ENCODE data around the gene SECISBP2L. TPM values are rescaled to one million over a fixed set of nuclear protein-coding genes. Genes with fewer than 3 reads are reported as not detected.
A peak's percentile ranks its signal among the peaks of the same experiment; 100 is the strongest.

Gene SECISBP2L
- total RNA-seq, 2 experiments from 2014 or later = 18.5 to 19.6 TPM

DNA sequence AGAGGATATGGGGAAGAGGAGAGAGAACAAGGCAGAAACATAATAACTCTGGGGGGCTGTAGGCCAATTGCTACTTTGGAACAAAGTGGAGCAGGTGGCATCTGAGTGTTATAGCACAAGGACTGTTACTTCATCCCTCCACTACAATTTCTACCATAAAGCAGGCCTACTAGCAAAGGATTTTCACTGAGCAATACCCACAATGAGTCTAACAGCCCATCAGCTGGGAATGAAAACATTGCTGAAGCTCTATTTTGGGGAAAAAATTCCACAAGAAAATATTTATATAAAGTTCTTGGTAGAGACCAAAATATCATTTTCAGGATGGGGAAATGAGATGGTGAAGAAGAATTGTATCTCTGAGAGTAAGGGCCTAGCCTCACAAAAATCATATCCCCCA is 78.9 kb downstream of the SECISBP2L start:
- Mint-ChIP-seq H3K4me1 (peaks cover 43% of the 10 kb centered on the region), H3K27me3 (peaks cover 76% of the 10 kb centered on the region), H3K4me3 (peak overlapping the region; percentile 43), H3K9me3 (peaks cover 2% of the 10 kb centered on the region), H3K27ac (peak overlapping the region; percentile 91), H3K36me3 (peaks cover 9% of the 10 kb centered on the region)
- DNase-seq = no peak

DNA sequence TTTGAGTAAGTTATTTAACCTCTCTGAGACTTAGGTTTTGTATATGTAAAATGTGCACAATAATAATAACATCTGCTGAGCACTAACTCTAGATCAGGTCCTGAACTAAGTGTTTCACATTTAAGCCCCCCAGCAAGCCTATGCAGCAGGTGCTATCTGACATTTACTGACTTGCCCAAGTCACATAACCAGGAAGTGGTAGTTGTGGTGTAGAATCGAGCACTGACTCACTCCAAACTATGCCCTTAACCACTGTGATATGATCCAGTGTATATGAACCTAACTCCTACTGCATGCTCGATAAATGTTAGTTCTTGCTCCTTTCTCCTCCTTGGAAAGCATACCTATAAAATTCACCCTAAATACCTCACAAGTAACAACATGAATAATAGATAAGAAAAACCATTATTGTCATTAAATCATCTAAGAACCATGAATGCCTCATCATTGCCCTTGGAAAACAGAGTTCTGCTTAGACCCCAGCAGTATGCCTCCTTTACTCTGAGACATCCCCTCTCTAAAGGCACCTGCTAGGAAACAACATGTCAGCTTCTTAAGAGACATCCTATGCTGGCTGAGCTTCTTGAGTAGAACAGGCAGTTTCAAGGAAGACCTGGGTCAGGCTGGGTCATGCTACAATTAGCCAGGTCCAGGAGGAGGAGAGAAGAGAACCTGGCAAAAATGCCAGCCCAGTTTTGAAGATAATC is 79.5 kb downstream of the SECISBP2L start:
- Mint-ChIP-seq H3K27ac (peak overlapping the region; percentile 91), H3K27me3 (peaks cover 80% of the 10 kb centered on the region), H3K4me3 (peak overlapping the region; percentile 43), H3K9me3 (peaks cover 2% of the 10 kb centered on the region), H3K4me1 (peaks cover 43% of the 10 kb centered on the region), H3K36me3 (peaks cover 9% of the 10 kb centered on the region)
- DNase-seq = peak; percentile 50

DNA sequence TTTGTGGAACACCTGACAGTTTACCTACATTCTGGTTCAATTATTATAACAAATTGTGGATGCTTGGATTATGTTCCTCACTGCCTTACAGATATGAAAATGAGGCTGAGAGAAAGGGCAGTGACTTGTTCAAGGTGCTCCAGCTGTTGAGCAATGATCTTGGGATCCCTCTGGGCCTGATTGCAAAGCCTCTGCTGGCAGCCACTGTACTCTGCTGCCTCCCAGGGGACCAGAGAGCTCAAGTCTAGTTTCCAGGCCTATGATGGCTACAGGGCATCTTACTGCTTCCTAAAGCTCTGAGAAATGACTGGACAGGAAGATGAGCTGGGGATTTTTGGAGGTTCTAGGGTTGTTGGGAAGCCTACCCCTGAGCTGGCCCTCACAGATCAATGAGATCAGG is 80.3 kb downstream of the SECISBP2L start:
- Mint-ChIP-seq H3K4me1 (peaks cover 43% of the 10 kb centered on the region), H3K36me3 (peaks cover 11% of the 10 kb centered on the region), H3K4me3 (no peak overlapping the region), H3K27me3 (peaks cover 86% of the 10 kb centered on the region), H3K9me3 (peaks cover 2% of the 10 kb centered on the region), H3K27ac (peak overlapping the region; percentile 91)
- peak; percentile 40 for DNase-seq

DNA sequence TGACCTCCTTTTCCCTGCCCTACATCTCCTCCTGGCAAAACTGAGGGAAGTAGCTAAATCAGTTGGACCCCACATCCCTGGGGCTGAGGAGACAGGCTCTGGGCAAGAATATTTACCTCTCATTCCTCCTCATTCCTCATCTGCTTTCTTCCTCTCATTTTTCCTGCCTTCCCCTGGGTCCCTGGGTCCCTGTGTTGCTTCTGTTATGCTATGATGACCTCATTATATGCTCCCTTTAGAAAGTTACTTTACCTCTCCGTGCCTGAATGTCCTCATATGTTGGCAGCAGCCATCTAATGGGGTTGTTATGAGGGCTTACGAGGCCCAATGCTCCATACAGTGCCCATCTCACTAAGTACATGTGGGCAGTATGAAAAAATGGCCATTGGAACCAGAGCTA is 81.3 kb downstream of the SECISBP2L start:
- Mint-ChIP-seq H3K4me1 (peaks cover 37% of the 10 kb centered on the region), H3K4me3 (peak overlapping the region; percentile 85), H3K27ac (peak overlapping the region; percentile 74), H3K9me3 (peaks cover 2% of the 10 kb centered on the region), H3K27me3 (peaks cover 83% of the 10 kb centered on the region), H3K36me3 (peaks cover 11% of the 10 kb centered on the region)
- DNase-seq = no peak

DNA sequence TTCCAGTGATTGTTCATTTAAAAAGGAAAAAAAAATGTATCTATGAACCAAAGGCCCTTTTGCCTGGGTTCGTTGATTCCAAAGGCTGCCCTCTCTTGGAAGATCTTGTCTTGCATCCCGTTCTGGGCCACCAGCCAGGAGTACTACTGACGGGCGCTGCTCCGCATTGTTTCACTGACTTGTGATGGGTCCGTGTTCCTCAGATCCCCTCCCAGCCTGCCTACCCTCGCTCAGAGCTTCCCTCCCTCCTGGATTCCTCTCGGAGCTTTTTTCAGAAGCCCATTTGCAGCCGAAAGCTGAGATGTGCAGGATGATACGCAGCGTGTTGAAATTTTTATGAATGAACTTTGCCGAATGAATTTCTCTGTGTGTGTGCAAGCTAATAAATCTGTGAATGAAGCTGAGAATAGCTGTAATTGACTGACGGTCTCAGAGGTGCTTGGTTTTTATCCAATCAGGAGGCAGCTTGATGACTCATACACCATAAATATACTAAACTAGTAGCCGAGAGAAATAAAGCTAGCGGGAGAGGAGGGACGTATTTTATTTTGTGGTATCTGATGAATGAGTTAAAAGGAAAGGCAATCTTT is 82.6 kb downstream of the SECISBP2L start, which contains the start of gene SHC4:
TSS of gene SHC4 (minus strand) at position 396 of the 590 bp plus-strand sequence. CDS start 904 bp downstream, outside the sequence.
- Mint-ChIP-seq H3K27ac (peak within 1 kb of the TSS; percentile 82), H3K4me3 (peak within 1 kb of the TSS; percentile 85), H3K36me3 (peaks cover 9% of the 10 kb centered on the region), H3K9me3 (peaks cover 2% of the 10 kb centered on the region), H3K4me1 (peaks cover 37% of the 10 kb centered on the region), H3K27me3 (peaks cover 74% of the 10 kb centered on the region)
- peak; percentile 14 for DNase-seq

DNA sequence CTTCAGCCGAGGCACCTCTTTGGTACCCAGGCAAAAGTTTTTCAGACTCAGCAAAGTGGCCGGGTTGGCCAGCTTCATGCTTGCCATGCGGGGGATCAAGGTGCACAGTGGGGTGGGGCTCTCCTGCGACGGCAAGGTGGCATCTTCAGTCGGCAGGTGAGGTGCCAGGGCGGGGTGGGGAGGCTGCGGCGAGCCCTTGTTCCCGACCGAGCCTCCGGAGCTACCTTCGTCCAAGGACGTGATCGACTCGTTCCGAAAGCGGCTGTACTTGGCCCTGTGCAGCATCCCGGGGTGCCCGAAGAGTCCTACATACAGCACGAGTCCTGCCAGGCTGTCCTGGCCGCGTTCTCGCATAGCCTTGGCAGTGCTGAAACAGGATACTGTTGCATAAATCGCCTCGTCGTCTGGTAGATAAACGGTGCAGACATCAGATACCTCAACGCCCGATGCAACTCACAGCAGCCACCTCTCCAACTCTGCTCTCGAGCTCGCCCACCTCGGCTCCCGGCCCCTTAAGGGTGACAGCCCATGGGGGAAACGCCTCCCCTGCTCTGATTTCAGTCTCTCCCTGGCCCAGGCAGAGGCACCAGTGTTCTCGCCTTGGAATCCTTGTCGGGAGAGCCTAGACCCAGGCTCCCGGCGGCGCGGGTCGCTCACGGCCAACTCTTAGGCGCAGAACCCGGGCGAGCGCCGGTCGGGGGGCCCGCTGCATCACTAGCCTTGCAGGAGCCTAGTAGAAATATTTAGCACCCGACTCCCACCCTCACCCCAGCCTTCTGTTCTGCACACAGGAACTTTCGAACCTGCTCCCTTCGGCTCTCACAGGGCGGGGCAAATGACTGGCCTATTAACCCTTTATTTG is 83.4 kb downstream of the SECISBP2L start:
- H3K4me1 Mint-ChIP-seq = peaks cover 37% of the 10 kb centered on the region
- DNase-seq = peak; percentile 15
- peaks cover 9% of the 10 kb centered on the region for H3K36me3 Mint-ChIP-seq
- H3K27me3 Mint-ChIP-seq = peaks cover 70% of the 10 kb centered on the region
- no peak overlapping the region for H3K27ac Mint-ChIP-seq
- peaks cover 2% of the 10 kb centered on the region for H3K9me3 Mint-ChIP-seq
- peak overlapping the region; percentile 85 for H3K4me3 Mint-ChIP-seq

DNA sequence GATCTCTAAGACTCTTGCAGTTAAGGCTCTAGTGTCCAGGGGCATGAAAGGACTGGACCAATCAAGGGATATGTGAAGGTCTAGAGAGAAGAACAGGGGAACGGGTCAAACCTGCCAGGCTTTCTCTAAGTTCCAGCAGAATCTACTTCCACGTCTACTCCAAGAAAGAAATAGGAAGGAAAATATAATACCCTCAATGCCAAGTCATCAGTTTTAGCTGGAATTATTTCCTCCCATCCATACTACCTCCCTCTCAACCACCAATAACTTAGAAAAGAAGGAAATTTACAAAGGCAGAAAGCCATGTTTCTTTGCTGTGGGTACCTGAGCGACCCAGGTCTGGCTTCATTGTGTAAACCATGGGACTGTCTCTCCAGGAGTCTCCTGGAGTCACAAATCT is 90.3 kb downstream of the SECISBP2L start:
- H3K4me3 Mint-ChIP-seq = no peak overlapping the region
- H3K27ac Mint-ChIP-seq = no peak overlapping the region
- H3K9me3 Mint-ChIP-seq = no peaks in the 10 kb centered on the region
- H3K4me1 Mint-ChIP-seq = no peaks in the 10 kb centered on the region
- H3K36me3 Mint-ChIP-seq = no peaks in the 10 kb centered on the region
- H3K27me3 Mint-ChIP-seq = peaks cover 22% of the 10 kb centered on the region
- no peak for DNase-seq

DNA sequence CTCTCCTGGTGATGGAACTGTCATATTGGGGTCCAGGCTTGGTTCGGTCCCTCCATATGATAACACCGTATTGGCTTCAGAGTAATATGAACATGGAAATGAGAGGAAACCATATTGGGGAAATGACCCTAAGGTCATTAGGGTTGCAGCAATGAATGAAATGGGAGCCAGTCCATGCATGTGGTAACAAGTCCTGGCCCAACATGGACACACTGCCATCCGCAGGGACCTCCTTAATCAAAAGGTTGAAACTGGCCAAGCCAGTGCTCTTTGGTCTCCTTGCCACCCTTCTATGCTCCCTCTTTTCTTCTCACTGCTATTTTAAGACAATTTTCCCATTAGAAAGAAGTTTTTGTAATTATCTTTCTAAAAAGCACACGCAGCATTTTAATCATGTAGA is 90.9 kb downstream of the SECISBP2L start:
- no peaks in the 10 kb centered on the region for H3K4me1 Mint-ChIP-seq
- DNase-seq = no peak
- peaks cover 25% of the 10 kb centered on the region for H3K27me3 Mint-ChIP-seq
- H3K4me3 Mint-ChIP-seq = no peak overlapping the region
- no peak overlapping the region for H3K27ac Mint-ChIP-seq
- no peaks in the 10 kb centered on the region for H3K9me3 Mint-ChIP-seq
- no peaks in the 10 kb centered on the region for H3K36me3 Mint-ChIP-seq

DNA sequence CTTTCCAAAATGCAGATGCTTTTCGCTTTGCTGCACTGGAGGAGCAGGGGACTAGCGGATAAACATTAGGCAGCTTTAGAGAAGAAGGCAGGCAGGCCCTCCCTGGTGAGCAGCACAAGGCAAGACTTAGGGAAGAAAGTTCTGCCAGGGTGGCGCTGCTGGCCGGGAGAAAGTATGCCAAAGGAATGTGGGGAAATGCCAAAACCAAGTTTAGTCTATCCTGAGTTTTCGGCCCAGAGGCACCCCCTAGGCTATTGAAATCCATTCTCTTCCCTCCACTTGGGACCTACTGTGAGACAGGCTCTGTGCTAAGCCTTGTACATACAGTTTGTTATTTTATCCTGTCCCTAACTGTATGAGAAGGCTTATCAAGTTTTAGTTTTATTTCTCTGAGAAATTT is 91.7 kb downstream of the SECISBP2L start:
- Mint-ChIP-seq H3K27me3 (peaks cover 22% of the 10 kb centered on the region), H3K4me1 (no peaks in the 10 kb centered on the region), H3K4me3 (no peak overlapping the region), H3K9me3 (no peaks in the 10 kb centered on the region), H3K27ac (no peak overlapping the region), H3K36me3 (no peaks in the 10 kb centered on the region)
- DNase-seq = no peak

DNA sequence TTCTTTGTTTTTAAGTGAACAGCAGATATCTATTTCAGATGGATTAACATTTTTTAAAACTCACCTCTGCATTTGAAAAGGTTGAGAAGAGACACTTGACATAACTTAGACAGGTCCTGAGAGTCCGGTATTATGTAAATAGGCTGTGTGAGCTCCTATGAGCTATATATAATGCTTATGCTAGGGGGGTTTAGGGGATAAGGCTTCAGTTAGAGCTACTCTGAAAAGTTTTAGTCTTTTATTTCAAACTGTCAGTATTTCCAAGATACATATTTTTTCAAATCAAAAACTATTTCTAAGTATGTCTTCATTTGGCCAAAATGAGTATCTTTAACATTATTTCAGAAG is 99.4 kb downstream of the SECISBP2L start:
- Mint-ChIP-seq H3K9me3 (no peaks in the 10 kb centered on the region), H3K4me3 (no peak overlapping the region), H3K27me3 (peaks cover 42% of the 10 kb centered on the region), H3K27ac (no peak overlapping the region), H3K4me1 (peaks cover 16% of the 10 kb centered on the region), H3K36me3 (no peaks in the 10 kb centered on the region)
- DNase-seq = no peak

DNA sequence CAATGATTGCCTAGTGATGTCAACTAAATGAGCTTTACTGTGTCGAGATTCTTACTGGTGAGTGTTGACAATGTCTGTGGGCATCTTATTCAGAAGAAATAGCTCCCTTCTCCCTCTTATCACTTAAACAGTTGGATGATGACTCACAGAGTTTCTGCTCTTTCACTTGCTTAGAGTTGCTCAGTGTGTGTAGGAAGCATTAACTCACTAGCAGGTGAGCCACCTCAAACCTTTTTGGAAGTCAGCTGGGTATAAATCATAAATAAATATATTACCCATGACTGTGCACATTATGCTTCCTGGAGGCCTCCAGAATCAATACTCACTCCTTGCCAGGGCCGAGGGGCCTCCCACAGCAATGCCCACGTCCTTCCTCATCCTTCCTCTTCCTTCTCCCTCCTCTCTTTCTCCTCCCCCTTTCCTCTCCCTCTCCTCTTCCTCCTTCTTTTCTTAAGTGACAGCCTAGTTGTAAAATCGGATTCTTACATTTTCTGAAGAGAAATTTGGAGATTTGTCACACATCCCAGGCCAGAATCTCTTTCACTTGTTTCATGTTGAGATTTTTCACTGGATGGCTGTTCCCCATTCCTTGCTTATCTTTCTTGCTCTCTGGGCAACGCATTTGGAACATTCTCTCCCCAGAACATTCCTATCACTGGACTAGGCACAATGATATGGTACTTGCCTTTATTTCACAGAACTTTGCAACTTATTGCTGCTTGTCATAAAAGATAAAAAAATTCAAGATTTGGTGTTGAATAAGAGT is 100.0 kb downstream of the SECISBP2L start:
- no peak overlapping the region for H3K27ac Mint-ChIP-seq
- DNase-seq = no peak

DNA sequence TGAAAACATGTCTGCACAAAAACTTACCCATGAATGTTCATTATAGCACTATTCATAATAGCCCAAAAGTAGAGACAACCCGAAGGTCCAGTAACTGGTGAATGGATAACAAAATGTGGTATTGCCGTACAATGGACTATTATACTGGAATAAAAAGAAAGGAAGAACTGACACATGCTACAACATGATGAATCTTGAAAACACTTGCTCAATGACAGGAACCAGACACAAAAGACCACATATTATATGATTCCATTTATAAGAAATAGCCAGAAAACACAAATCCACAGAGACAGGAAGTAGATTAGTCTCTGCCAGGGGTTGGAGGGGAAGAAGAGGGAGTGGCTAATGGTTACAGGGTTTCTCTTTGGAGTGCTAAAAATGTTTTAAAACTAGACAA is 100.9 kb downstream of the SECISBP2L start:
- DNase-seq = no peak
- H3K9me3 Mint-ChIP-seq = no peaks in the 10 kb centered on the region
- H3K4me3 Mint-ChIP-seq = no peak overlapping the region
- H3K27ac Mint-ChIP-seq = no peak overlapping the region
- peaks cover 38% of the 10 kb centered on the region for H3K27me3 Mint-ChIP-seq
- peaks cover 18% of the 10 kb centered on the region for H3K4me1 Mint-ChIP-seq
- H3K36me3 Mint-ChIP-seq = no peaks in the 10 kb centered on the region

More for the DNA sequence above, 100.0 kb downstream of the SECISBP2L start:
- H3K36me3 Mint-ChIP-seq = no peaks in the 10 kb centered on the region
- peaks cover 16% of the 10 kb centered on the region for H3K4me1 Mint-ChIP-seq
- no peak overlapping the region for H3K4me3 Mint-ChIP-seq
- H3K27me3 Mint-ChIP-seq = peaks cover 41% of the 10 kb centered on the region
- H3K9me3 Mint-ChIP-seq = no peaks in the 10 kb centered on the region

DNA sequence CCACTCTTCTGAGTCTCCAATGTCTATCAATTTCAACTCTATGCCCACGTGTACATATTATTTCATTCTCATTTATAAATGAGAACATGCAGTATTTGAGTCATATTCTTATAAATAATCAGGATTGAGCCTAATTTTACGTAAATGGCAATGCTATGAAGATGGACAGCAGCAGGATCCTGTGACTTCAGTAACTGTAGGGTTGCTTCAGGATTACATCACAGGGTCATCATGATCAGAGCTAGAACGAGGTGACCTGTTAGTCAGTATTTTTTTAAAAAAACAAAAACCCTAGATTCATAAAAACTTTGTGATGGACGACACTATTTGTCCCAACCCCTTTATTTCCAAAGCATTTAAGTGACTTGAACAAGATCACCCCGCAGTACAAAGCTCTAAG is 104.3 kb downstream of the SECISBP2L start:
- Mint-ChIP-seq H3K4me1 (peaks cover 18% of the 10 kb centered on the region), H3K36me3 (no peaks in the 10 kb centered on the region), H3K4me3 (no peak overlapping the region), H3K27ac (no peak overlapping the region), H3K27me3 (peaks cover 44% of the 10 kb centered on the region), H3K9me3 (no peaks in the 10 kb centered on the region)
- DNase-seq = no peak

DNA sequence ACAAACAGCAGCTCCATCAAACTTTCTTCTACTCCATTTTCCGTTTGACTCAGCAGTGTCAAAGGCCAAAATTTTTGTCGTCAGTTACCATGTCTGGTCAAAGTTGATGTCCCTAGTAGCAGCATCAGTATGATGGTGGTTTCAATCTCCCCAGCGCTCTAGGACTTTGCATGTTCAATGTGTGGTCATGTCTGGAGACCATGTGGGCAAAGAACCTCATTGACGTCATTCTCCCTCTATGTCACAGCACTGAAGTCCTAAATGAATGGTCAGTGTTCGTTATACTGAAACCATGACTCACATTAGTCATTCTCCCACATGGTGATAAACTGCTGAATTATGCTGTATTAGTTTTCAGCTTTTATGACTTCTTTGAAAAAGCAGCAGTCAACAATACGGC is 105.7 kb downstream of the SECISBP2L start:
- no peak overlapping the region for H3K4me3 Mint-ChIP-seq
- no peak overlapping the region for H3K27ac Mint-ChIP-seq
- no peaks in the 10 kb centered on the region for H3K9me3 Mint-ChIP-seq
- no peak for DNase-seq
- H3K36me3 Mint-ChIP-seq = peaks cover 2% of the 10 kb centered on the region
- H3K27me3 Mint-ChIP-seq = peaks cover 50% of the 10 kb centered on the region
- H3K4me1 Mint-ChIP-seq = peaks cover 6% of the 10 kb centered on the region

DNA sequence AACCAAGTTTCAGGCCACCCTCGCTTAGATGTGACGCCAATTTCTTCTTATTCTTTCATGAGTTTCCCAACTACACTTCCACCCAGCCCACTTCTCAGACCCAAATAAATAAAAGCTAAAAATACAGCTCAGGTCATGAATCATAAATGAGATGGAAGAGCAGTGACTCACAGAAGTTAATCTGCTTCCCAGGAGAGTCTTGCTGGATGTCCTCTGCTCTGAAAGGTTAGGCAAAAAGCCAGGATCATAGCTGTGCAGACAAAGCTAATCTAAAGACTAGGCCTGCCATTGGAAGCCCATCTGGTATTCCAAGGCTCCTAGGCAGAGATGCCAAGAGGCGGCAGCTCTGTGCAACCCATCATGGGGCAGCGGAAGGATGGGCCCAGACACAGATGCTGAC is 106.6 kb downstream of the SECISBP2L start:
- H3K9me3 Mint-ChIP-seq = no peaks in the 10 kb centered on the region
- H3K4me3 Mint-ChIP-seq = no peak overlapping the region

More for the DNA sequence above, 106.6 kb downstream of the SECISBP2L start:
- Mint-ChIP-seq H3K27me3 (peaks cover 57% of the 10 kb centered on the region), H3K27ac (no peak overlapping the region), H3K36me3 (peaks cover 2% of the 10 kb centered on the region), H3K4me1 (peaks cover 2% of the 10 kb centered on the region)
- DNase-seq = no peak
